Measurements from ENCODE around the gene ZNF219. TPM values are rescaled to one million over a fixed set of nuclear protein-coding genes. Genes with fewer than 3 reads are reported as not detected.

ZNF219 gene
- total RNA-seq, 1 experiment from 2014 or later: 149 TPM

DNA sequence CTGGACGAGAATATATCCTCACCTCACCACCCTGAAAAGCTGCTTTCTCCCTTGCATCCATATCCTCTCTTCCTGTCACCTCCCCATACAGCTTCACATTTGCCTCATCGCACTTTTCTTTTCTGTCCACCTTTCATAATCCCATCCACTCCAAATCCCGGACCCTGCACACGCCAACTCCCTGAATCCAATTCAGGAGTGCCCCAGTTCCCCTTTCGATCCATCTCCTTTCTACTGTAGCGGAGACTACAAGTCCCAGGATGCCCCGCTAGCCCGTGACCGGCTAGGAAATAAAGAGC lies 4.9 kb upstream of the ZNF219 start:
- peak overlapping the region; percentile 93 for H3K4me3 Mint-ChIP-seq
- peak overlapping the region; percentile 95 for H3K27ac Mint-ChIP-seq
- no peaks in the 10 kb centered on the region for H3K36me3 Mint-ChIP-seq
- H3K4me1 Mint-ChIP-seq: peaks cover 70% of the 10 kb centered on the region
- ATAC-seq (no peak), DNase-seq (ENCODE audit: low spot score) (no peak)
- ChIA-PET CTCF (interaction anchor here (0.6 to 8.6 kb wide), 12 partner anchors 9 to 446 kb away, joined by 3 to 321 read pairs (median 7); partner anchors contain the start of gene ARHGEF40), POLR2A (interaction anchor here (0.8 to 3.9 kb wide), 7 partner anchors 9 to 64 kb away, joined by 3 to 40 read pairs (median 4); partner anchors contain the start of gene ARHGEF40)
- H3K9me3 Mint-ChIP-seq: no peaks in the 10 kb centered on the region
- H3K27me3 Mint-ChIP-seq (ENCODE audit: low read depth): no peaks in the 10 kb centered on the region
- TF ChIP-seq, protein P1, sequence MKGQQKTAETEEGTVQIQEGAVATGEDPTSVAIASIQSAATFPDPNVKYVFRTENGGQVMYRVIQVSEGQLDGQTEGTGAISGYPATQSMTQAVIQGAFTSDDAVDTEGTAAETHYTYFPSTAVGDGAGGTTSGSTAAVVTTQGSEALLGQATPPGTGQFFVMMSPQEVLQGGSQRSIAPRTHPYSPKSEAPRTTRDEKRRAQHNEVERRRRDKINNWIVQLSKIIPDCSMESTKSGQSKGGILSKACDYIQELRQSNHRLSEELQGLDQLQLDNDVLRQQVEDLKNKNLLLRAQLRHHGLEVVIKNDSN (CRISPR knock-in tag; IDR thresholded peaks at IDR 0.05): peak; percentile 59; the same call in 1 of the 2 replicates
- TF ChIP-seq GABPB1 (CRISPR knock-in tag; IDR thresholded peaks at IDR 0.05): no peak
- TF ChIP-seq, protein P2, sequence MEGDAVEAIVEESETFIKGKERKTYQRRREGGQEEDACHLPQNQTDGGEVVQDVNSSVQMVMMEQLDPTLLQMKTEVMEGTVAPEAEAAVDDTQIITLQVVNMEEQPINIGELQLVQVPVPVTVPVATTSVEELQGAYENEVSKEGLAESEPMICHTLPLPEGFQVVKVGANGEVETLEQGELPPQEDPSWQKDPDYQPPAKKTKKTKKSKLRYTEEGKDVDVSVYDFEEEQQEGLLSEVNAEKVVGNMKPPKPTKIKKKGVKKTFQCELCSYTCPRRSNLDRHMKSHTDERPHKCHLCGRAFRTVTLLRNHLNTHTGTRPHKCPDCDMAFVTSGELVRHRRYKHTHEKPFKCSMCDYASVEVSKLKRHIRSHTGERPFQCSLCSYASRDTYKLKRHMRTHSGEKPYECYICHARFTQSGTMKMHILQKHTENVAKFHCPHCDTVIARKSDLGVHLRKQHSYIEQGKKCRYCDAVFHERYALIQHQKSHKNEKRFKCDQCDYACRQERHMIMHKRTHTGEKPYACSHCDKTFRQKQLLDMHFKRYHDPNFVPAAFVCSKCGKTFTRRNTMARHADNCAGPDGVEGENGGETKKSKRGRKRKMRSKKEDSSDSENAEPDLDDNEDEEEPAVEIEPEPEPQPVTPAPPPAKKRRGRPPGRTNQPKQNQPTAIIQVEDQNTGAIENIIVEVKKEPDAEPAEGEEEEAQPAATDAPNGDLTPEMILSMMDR (IDR thresholded peaks at IDR 0.05): no peak
- TF ChIP-seq, protein P3, sequence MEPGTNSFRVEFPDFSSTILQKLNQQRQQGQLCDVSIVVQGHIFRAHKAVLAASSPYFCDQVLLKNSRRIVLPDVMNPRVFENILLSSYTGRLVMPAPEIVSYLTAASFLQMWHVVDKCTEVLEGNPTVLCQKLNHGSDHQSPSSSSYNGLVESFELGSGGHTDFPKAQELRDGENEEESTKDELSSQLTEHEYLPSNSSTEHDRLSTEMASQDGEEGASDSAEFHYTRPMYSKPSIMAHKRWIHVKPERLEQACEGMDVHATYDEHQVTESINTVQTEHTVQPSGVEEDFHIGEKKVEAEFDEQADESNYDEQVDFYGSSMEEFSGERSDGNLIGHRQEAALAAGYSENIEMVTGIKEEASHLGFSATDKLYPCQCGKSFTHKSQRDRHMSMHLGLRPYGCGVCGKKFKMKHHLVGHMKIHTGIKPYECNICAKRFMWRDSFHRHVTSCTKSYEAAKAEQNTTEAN (CRISPR knock-in tag; IDR thresholded peaks at IDR 0.05): 0 out of 2 replicates have a peak, but pooled peaks have one; percentile 10
- no peak for TF ChIP-seq NR2C2 (CRISPR knock-in tag; IDR thresholded peaks at IDR 0.05)
- TF ChIP-seq EMX1 (CRISPR knock-in tag; IDR thresholded peaks at IDR 0.05): no peak
- TF ChIP-seq, protein P4, sequence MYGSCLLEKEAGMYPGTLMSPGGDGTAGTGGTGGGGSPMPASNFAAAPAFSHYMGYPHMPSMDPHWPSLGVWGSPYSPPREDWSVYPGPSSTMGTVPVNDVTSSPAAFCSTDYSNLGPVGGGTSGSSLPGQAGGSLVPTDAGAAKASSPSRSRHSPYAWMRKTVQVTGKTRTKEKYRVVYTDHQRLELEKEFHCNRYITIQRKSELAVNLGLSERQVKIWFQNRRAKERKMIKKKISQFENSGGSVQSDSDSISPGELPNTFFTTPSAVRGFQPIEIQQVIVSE (CRISPR knock-in tag; IDR thresholded peaks at IDR 0.05; ENCODE audit: borderline replicate concordance): no peak
- TF ChIP-seq, protein P5, sequence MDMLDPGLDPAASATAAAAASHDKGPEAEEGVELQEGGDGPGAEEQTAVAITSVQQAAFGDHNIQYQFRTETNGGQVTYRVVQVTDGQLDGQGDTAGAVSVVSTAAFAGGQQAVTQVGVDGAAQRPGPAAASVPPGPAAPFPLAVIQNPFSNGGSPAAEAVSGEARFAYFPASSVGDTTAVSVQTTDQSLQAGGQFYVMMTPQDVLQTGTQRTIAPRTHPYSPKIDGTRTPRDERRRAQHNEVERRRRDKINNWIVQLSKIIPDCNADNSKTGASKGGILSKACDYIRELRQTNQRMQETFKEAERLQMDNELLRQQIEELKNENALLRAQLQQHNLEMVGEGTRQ (CRISPR knock-in tag; IDR thresholded peaks at IDR 0.05): peak; percentile 80
- no peak for TF ChIP-seq ESRRA (CRISPR knock-in tag; IDR thresholded peaks at IDR 0.05; ENCODE audit: borderline replicate concordance)

DNA sequence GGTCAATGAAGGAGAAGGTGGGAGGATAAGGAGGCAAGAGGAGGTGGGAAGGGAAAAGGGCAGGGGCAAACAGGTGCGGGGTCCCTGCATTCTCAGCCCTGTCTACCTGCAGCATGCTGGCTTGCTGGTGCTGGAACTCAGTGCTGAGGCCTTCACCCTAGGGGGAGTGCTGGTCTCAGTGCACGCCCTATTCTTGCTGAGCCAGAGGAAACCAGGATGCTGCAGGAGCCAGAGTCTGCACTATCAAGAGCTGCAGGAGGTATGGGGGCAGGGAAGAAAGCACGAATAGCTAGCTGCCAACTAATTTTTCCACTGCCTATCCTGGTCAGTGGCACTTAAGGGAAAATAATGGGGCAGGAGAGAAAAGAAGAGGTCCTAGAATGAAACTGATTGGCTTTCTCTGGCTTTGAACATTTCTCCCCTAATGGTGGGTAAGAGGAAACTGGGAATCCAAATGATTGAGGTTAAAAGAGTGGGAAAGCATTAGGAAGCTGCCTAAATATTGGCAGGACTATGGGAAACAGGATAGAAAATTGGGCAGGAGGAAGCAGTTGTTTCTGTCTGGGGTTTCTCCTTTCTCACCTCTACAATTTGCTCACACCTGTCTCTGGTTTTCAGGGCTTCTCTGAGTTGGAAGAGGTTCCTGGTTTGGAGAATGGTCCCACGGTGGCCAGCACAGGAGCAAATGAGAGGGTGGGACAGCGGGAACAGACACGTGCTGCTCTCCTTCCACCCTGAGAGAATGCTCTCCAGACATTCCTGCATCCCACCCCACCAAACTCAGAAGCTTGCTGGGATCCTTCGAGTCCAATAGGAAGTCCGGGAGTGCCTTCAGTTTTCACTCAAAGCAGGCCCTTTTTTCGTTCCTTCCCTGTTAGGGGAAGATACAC lies 4.3 kb upstream of the ZNF219 start:
- Mint-ChIP-seq H3K27ac (peak overlapping the region; percentile 97), H3K4me1 (peaks cover 65% of the 10 kb centered on the region), H3K9me3 (no peaks in the 10 kb centered on the region), H3K36me3 (no peaks in the 10 kb centered on the region), H3K27me3 (ENCODE audit: low read depth) (no peaks in the 10 kb centered on the region), H3K4me3 (peak overlapping the region; percentile 93)
- CTCF ChIA-PET: interaction anchor here (0.6 to 8.6 kb wide), 12 partner anchors 8 to 447 kb away, joined by 3 to 321 read pairs (median 8); partner anchors contain the start of gene ARHGEF40
- peak; percentile 11 for ATAC-seq
- peak; percentile 52 for DNase-seq (ENCODE audit: low spot score)
- POLR2A ChIA-PET: interaction anchor here (0.5 to 3.9 kb wide), 8 partner anchors 8 to 64 kb away, joined by 3 to 40 read pairs (median 4); no protein-coding TSS in a partner anchor
- TF ChIP-seq SMAD3 (CRISPR knock-in tag; IDR thresholded peaks at IDR 0.05; ENCODE audit: borderline replicate concordance): no peak
- TF ChIP-seq, protein P3 (CRISPR knock-in tag; IDR thresholded peaks at IDR 0.05): 0 out of 2 replicates have a peak, but pooled peaks have one; percentile 30

DNA sequence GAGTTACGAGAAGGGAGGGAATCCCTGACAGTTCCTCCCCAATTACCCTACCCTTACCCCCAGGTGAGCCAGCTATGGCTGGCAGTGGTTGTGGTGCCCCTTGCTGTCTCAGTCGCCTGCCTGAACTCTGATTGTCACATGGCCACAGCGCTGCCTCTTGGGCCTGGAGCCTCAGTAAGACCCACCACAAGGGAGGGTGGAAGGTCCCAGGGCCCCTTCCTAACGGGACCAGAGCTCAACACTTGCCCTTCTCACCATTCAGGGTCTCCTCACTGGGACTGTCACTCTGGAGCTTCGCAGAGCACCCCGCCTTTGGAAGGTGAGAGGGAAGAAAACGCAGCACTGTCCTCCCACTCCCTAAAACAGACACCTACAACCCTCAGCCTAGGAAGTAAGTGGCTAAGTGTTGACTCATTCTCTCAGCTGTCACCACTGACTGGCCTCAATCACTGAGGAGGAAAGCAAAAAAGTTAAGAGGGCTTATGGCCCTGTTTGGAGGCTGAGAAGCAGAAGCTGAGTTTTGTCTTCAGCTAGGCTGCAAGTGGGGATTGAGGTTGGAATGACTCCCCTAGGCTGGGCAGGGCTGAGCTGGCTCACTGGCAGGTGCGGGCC lies 3.5 kb upstream of the ZNF219 start:
- ChIA-PET POLR2A (interaction anchor here (0.9 to 3.9 kb wide), 5 partner anchors 7 to 34 kb away, joined by 3 to 40 read pairs (median 5); no protein-coding TSS in a partner anchor), CTCF (interaction anchor here (1.7 to 8.6 kb wide), 7 partner anchors 7 to 87 kb away, joined by 6 to 321 read pairs (median 94); partner anchors contain the start of gene ARHGEF40)
- no peaks in the 10 kb centered on the region for H3K27me3 Mint-ChIP-seq (ENCODE audit: low read depth)
- H3K36me3 Mint-ChIP-seq: no peaks in the 10 kb centered on the region
- no peaks in the 10 kb centered on the region for H3K9me3 Mint-ChIP-seq
- no peak for TF ChIP-seq NFE2L1 (CRISPR knock-in tag; IDR thresholded peaks at IDR 0.05)
- no peak for TF ChIP-seq EMX1 (CRISPR knock-in tag; IDR thresholded peaks at IDR 0.05)
- TF ChIP-seq, protein P6, sequence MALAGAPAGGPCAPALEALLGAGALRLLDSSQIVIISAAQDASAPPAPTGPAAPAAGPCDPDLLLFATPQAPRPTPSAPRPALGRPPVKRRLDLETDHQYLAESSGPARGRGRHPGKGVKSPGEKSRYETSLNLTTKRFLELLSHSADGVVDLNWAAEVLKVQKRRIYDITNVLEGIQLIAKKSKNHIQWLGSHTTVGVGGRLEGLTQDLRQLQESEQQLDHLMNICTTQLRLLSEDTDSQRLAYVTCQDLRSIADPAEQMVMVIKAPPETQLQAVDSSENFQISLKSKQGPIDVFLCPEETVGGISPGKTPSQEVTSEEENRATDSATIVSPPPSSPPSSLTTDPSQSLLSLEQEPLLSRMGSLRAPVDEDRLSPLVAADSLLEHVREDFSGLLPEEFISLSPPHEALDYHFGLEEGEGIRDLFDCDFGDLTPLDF (CRISPR knock-in tag; IDR thresholded peaks at IDR 0.05): no peak
- TF ChIP-seq, protein P1 (CRISPR knock-in tag; IDR thresholded peaks at IDR 0.05): no peak
- peak overlapping the region; percentile 93 for H3K4me3 Mint-ChIP-seq
- H3K27ac Mint-ChIP-seq: peak overlapping the region; percentile 97
- peaks cover 62% of the 10 kb centered on the region for H3K4me1 Mint-ChIP-seq
- ATAC-seq (no peak), DNase-seq (ENCODE audit: low spot score) (no peak)

Measured in WTC11 (cell line).